Left ventricle myocardium superior (tissue), 1 donor: ENCODE measurements around the gene YRDC. TPM values are rescaled to one million over a fixed set of nuclear protein-coding genes. Genes with fewer than 3 reads are reported as not detected.
A peak's percentile ranks its signal among the peaks of the same experiment; 100 is the strongest.

ENCODE experiments used
- ATAC-seq: fragments of 200-7000 bp; cut with Tn5 transposase; one replicate; pipeline ENCODE4 v1.9.1; 2020; ENCODE audit warnings: mild to moderate bottlenecking, moderate library complexity
- DNase-seq: peaks from one replicate; pipeline ENCODE4 v3.0.0-alpha.2; 2020
- intact Hi-C: fragments of 100-400 bp; cut with micrococcal nuclease; formaldehyde crosslinking; loops from one replicate; pipeline ENCODE4 v1.11.0; 2022
- total RNA-seq: library from RNA; stranded (reverse); fragmentation: NEBNext Ultra II Directional; extraction: Animal tissue kit (Norgen Biotek cat#: 25700); gene quantifications from one replicate; pipeline ENCODE4 v1.2.1, GENCODE V29; 2021
- donor health status: DM: no; HTN: yes; CAD: no; lungs with severe emphysema.

Gene YRDC
- total RNA-seq, 1 donor from 2014 or later = 4.0 TPM

- DNase-seq (no peak), ATAC-seq (no peak)
- intact Hi-C loops = no loop called here
Observed at GRCh38 chr1:37824001-37824400, 16.0 kb upstream of the YRDC start.

GRCh38 chr1:37822906-37823815 lies 15.2 kb upstream of the YRDC start:
- no peak for ATAC-seq
- intact Hi-C loops = no loop called here
- DNase-seq = no peak

- intact Hi-C loops = no loop called here
- no peak for DNase-seq
- no peak for ATAC-seq
Observed at GRCh38 chr1:37821481-37821880, 13.5 kb upstream of the YRDC start.

- ATAC-seq (peak; percentile 65), DNase-seq (peak; percentile 60)
- intact Hi-C loops = no loop called here
Observed at GRCh38 chr1:37817481-37817880, 9.5 kb upstream of the YRDC start.

- intact Hi-C loops = no loop called here
- ATAC-seq (no peak), DNase-seq (no peak)
Observed at GRCh38 chr1:37814252-37814651, 6.2 kb upstream of the YRDC start.

GRCh38 chr1:37813529-37814145 lies 5.6 kb upstream of the YRDC start:
- no peak for ATAC-seq
- intact Hi-C loops = no loop called here
- no peak for DNase-seq

- ATAC-seq = no peak
- peak; percentile 63 for DNase-seq
- intact Hi-C loops = no loop called here
Observed at GRCh38 chr1:37811027-37811655, 3.1 kb upstream of the YRDC start.

GRCh38 chr1:37809942-37810341 lies 1.9 kb upstream of the YRDC start:
- ATAC-seq (no peak), DNase-seq (no peak)
- intact Hi-C loops = no loop called here

- intact Hi-C loops = no loop called here
- peak; percentile 90 for ATAC-seq
- peak; percentile 82 for DNase-seq
Observed at GRCh38 chr1:37808369-37809319, 636 bp upstream of the YRDC start.

GRCh38 chr1:37807220-37807554 lies 821 bp downstream of the YRDC start:
- intact Hi-C loops = no loop called here
- ATAC-seq (no peak), DNase-seq (no peak)

- ATAC-seq (no peak), DNase-seq (no peak)
- intact Hi-C loops = no loop called here
Observed at GRCh38 chr1:37802439-37802838, 5.6 kb downstream of the YRDC start.

GRCh38 chr1:37797750-37798345 lies 10.2 kb downstream of the YRDC start:
- no peak for ATAC-seq
- DNase-seq = no peak
- intact Hi-C loops = no loop called here

- ATAC-seq (peak; percentile 73), DNase-seq (peak; percentile 78)
- intact Hi-C loops = no loop called here
Observed at GRCh38 chr1:37795340-37796125, 12.5 kb downstream of the YRDC start.

- intact Hi-C loops = no loop called here
- ATAC-seq (no peak), DNase-seq (no peak)
Observed at GRCh38 chr1:37794372-37795339, 13.4 kb downstream of the YRDC start.

- ATAC-seq (peak; percentile 89), DNase-seq (peak; percentile 63)
- intact Hi-C loops = no loop called here
Observed at GRCh38 chr1:37793773-37794371, 14.1 kb downstream of the YRDC start, which contains the start of gene MANEAL. Gene MANEAL, plus strand, starts transcription at chr1:37793847. Its CDS starts 336 bp downstream, at chr1:37794183.

GRCh38 chr1:37792943-37793686 lies 14.9 kb downstream of the YRDC start:
- DNase-seq (no peak), ATAC-seq (no peak)
- intact Hi-C loops = no loop called here
